GM15510 (cell line): ENCODE measurements around the gene CLEC20A.

Experiments used
- POLR2A ChIP-seq: IDR thresholded peaks from 3 replicates; pipeline ENCODE4 v1.6.1; 2011; ENCODE audit warnings: borderline replicate concordance; ENCODE audit not compliant: insufficient read length; ENCODE audit errors: extremely low read depth

CLEC20A gene

DNA sequence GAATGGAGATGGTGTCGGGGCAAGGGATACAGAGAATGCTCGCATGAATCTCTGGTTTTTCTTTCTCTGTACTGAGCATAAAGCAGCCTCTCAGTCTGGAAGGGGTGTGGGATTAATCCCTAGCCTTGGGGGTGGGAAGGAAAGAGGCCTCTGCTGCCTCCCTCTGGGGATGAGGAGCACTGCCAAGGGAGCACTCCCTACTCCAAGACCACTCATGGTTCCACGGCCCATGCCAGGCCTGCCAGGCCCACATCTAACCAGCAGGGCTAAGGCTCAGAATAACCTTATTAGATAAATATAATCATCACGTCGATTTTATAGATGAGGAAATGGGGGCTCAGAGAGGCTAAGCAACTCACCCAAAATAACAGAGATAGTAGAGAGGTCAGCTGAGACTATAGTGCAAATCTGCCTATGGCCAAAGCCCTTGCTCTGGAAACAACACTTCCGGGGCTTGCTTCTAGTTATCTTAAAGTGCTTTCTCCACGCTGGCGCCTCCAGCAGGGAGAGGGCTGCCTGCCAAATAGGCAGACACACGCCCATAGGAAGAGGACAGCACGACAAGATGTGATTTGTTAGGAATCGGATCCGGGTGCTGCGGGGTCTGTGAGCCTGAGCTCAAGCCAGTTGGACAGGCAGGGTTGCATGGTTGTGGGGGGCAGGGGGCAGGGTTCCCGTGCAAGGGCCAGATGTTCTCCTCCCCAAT is 16.7 kb upstream of the CLEC20A start:
- TF ChIP-seq POLR2A = no peak

DNA sequence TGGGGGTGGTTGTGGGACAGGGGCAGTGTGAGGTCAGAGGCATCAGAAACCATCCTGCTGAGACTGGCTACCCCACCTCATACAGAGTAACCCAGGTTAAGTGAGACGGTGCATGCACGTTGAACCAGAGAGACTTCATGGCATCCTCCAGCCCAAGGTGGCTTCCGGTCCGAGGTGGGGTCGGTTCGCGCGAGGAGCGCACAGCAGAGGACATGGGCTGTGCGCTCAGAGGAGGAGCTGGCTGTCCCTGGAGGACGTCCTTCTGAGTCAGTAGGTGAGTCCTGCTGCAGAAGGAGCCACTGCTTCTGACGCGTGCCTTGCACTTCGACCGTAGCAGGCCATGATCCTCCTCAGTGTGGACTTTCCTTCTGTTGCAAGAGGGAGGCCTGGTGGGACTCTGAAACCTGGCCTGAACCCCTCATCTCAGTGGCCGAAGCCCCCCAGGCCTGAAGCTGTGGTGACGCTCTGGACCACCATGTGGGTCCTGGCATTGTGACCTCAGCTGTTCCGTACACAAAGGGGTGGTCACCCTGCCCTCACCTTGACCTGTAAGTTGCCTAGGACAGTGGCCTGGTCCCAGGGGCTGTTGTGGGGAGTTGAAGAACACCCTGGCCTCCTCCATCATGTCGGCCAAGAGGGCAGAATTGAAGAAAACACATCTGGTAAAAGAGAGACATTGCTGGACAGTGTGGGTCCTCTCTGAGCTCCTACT is 16.0 kb upstream of the CLEC20A start, which contains the start of gene TEX35:
TEX35 (plus strand) TSS at position 544 of the 712 bp plus-strand sequence; CDS start at position 624, 80 bp downstream.
- TF ChIP-seq POLR2A = no peak

DNA sequence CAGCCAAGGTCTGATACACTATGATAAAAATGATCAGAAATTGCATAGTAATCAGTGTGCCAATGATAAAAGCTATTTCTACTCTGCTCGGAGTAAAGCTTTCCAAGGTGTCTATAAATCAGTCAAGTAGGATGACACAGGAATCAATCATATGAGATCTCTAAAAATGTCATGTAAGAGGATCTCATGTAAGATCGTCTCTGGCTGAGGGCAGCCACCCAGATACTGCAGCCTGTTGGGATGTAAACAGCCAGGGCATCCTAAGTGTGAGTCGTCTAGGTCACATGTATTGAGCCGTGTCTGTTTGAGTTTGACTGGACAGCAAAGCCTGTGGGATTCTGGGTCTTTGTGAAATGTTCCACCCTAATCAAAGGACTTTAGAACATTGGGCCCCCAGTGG is 13.4 kb upstream of the CLEC20A start:
- no peak for TF ChIP-seq POLR2A

DNA sequence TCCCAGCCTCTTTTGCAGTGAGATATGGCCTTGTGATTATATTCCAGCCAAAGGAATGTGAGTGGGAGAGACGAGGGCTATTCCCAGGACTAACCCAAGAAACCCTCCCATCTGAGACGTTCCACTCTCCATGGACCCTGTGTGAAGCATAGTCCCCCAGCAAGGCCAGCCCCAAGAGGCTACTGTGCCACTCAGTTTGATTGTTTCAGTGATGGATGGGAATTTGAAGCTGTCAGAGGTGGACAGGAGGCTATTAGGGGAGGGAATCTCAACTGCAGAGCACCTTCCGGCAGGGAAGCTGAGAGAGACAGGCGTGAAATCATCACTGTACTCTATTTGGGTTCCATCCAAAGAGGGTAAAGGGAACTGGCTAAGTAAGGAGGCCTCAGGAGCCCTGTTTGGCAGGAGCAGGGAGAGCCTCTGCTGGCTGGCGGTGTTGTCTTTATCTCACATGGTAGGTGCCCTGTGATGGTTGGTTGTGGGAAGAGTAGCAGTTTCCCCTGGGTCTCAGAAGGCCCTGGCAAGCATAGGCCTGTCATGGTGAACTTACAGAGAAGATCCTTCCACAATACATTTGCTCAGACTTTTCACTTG is 12.7 kb upstream of the CLEC20A start:
- no peak for TF ChIP-seq POLR2A

DNA sequence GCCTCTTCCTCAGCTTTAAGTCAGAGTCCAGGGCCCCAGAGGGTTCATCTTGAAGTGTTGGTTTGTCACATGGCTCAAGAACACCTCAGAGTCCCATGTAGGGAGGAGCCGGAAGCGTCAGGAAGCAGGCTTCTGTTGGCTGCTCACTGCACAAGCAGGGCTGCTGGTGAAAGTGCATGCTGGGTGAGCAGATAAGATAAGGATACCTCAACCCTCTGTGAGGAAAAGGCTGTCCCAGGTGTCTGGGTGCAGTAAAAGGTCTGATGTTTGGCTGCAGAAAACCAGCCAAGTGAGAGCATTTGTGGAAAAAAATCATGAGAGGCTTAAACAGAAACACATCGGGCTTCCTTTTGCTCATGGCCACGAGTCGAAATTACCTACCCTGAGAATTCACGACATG is 9.9 kb upstream of the CLEC20A start:
- TF ChIP-seq POLR2A = no peak

DNA sequence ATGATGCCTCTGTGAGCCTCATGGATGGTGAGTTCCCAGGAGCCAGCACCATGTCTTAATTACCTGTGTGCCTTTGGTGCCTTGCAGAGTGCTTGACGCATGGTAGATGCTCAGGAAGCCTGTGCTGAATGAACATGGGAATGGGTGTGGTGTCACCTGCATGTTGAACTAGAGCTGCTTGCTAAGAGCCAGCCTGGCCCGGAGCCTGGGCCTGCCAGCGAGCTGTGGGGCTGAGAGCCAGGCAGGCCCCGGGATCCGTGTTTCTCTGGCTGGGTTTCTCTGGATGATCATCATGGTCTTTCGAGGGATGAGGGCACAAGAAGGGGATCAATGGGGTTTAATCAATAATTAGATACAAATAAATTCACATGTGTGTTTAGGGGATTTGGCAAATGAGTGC is 9.4 kb upstream of the CLEC20A start:
- TF ChIP-seq POLR2A = no peak

DNA sequence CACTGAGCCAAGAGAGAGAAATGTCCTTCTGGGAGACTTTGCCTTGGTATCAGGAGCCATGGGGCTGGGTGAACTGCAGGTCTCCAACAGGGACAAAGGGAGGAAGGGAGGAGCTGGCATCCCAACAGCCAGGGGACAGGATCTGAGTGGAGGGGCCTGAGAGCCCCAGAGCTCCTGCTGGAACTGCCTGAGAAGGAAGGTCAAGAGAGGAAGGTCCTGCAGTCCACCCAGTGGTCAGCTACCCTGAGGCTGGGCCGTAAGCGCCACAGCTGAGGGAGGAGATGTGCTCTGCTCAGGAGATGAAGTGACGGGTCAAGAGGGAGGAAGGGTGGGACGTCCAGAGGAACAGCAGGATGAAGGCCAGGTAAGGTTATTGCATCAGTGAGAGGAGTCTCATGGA is 7.5 kb upstream of the CLEC20A start:
- TF ChIP-seq POLR2A = no peak

DNA sequence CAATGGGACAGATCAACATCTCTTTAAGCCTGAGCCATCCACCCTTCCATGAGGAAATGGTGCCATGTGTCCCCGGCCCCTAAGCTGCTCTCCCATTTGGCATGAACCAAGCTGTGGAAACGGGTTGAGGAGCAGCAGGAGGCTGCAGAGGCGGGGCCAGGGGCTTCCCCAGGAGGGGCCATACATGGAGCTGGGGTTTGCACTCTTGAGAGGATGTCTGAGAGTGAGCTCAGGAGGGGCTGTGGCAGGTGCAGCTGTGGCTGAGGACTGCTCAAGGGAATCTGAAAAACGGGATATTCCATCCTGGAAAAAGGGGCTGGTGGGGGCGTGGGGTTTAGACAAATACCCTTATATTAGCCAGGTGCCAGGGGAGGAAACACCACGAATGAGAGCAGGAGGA is 7.1 kb upstream of the CLEC20A start:
- no peak for TF ChIP-seq POLR2A

DNA sequence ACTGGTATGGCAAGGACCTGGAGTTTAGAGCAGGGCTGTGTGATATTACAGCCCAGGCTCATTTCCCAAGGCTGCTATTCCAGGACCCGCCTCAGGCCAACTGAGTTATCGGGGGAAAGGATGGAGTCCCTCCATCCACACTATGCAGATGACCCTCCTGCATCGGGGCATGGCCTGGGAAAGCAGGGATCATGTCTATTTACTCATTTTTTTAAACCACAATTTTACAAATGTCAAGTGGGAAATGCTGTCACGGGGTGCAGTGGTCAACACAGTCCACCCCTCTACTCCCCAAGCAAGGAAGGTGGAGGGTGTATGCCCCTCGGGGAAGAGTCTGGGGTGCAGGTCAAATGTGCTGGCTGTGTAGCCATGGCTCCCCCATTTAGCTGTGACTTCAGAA is 6.1 kb upstream of the CLEC20A start:
- TF ChIP-seq POLR2A = no peak

DNA sequence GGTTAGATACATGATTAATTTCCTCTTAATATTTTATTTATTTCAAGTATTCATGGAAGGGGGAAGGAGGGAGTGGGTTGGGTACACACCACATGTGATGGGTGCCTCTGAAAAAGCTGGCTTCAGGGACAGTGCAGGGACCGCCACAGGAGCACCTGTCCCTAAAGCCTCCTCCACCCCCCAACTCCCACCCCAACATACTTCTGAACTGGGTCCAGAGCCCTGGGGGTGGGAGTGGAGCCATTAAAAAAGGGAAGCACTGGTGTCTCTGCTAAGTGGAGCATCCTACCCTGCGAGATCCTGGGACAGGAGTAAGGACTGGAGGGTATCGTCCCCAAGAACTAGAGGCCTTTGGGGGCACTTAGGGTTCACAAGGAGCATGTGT is 5.6 kb upstream of the CLEC20A start:
- no peak for TF ChIP-seq POLR2A

DNA sequence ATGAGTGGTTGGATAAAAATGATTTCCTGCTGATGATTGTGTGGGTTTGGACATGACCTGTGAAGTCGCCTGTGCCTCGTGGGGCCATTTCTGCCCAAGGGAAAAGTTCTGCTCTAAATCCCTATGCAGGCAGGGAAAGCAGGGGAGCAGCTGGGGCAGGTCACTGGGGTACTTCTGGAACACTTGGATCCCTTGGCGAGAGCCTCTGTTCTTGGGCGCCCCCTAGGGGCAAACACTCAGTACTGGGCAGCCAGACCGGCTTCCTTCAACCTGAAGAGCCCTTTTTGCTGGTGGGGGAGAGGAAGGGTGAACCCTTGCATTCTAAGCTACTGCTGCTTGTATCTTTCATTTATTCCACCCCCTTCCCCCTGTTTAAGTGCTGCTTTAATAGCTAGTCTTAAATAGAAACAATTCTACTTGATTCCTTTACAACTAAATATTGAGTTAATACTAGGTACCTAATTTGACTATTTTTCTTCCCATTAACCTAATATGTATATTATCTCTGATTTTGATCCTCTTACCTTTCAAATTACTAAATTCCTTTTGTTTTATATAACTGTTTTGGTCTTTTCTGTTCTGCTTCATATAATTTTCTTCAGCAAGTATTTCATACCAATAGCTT is 5.1 kb upstream of the CLEC20A start:
- TF ChIP-seq POLR2A = no peak

DNA sequence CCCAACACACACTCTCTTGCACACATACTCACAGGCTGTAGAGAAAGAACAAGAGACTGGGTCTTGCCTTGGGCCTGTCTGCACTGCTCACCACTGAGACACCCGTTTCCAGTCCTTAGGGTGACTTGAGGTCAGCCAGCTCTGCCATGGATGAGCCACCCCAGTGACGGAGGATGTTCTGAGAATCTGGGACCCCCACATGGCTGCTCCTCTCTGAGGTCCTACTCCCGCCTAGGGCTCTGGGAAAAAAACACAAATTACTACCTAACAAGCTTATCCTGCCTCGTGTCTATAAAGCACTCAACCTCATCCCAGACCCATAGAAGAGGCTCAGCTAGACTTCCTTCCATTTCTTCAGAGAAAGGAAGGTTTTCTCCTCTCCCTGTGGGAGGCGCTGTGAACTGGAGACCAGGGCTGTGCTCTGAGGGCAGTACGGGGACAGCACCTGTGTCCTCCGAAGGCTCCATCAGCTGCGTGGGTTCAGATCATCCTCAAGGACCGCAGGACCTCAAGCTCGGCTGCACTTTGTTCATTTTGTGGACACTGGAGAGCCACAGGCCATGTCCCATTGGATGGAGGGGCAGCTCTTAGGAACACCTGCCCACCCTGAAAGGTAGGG is 4.3 kb upstream of the CLEC20A start:
- no peak for TF ChIP-seq POLR2A

DNA sequence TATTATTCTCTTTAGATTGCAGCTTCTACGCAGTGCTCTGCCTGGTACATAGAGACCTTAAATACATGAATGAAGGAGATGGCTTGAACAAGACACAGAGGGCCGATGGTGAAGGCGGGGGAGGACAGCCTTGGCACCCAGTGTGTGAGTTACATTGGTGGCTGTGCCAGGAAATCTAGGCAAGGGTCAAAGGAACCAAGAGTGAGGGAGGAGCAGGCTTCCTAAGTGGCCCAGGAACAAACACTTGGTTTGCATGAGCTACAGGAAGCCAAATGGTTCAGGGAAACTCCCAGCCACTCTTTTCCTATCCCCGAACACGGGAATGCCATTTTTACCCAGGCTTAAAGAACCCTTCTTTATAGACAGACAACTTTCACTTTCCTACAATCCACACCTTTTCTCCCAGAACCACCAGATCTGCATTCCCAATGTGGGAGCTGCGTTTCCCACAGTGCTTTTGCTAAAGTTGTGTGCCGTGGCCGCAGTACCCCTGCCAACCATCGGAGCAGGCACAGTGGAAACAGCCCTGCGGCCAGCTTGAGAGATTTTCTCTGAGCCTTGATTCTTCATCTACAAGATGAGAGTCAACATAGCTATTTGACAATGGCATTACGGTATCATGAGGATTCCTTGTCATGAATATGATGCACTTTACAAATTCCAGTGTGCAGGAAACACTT is 3.5 kb upstream of the CLEC20A start:
- no peak for TF ChIP-seq POLR2A

DNA sequence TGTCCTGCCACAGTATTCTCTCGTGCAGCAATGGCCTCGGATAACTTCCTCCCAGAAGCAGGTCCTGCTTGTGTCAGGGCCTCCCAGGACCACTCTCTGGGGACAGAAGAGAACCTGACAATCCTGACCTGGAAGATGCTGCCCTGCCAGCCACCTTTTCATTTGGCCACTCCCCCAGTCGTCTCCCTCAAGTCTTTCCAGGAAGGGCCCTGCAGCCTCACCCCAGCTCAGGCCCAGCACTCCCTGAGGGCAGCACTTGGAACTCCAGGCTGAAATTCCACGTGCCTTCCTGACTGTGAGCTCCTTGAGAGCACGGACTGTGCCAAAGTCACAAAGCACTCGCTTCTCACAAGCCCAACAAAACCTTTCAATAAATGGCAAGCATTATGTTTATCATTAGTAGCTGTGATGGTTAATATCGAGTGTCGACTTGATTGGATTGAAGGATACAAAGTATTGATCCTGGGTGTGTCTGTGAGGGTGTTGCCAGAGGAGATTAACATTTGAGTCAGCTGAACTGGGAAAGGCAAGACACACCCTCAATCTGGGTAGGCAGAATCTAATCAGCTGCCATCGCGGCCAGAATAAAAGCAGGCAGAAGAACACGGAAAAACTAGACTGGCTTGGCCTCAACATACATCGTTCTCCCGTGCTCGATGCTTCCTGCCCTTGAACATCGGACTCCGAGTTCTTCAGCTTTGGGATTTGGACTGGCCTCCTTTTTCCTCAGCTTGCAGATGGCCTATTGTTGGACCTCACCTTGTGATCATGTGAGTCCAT is 2.3 kb upstream of the CLEC20A start:
- TF ChIP-seq POLR2A = no peak
